Fibroblast of lung (primary cell): ENCODE data around the gene EHMT1. TPM values are rescaled to one million over a fixed set of nuclear protein-coding genes. Genes with fewer than 3 reads are reported as not detected.

ENCODE experiments used
- DNase-seq, 2 donors: peaks; one replicate each; pipeline versions ENCODE4 v3.0.0 to v3.0.0-alpha.2; 2010; ENCODE audit warnings: low read depth in 2 of 2
- H2AFZ ChIP-seq: 2 replicates; pipeline ENCODE4 v1.5.1; 2012; ENCODE audit warnings: low read length, control low read depth, inconsistent platforms
- H3K27ac ChIP-seq: 2 replicates; pipeline ENCODE4 v1.5.1; 2011; ENCODE audit warnings: low read length, control low read depth; ENCODE audit not compliant: insufficient read depth
- H3K27me3 ChIP-seq: 2 replicates; pipeline ENCODE4 v1.5.1; 2011; ENCODE audit warnings: mild to moderate bottlenecking, low read length; ENCODE audit not compliant: control insufficient read depth, insufficient read depth
- H3K36me3 ChIP-seq: 2 replicates; pipeline ENCODE4 v1.5.1; 2011; ENCODE audit warnings: low read length; ENCODE audit not compliant: control insufficient read depth, insufficient read depth
- H3K4me1 ChIP-seq: 2 replicates; pipeline ENCODE4 v1.5.1; 2011; ENCODE audit warnings: low read length; ENCODE audit not compliant: control insufficient read depth, insufficient read depth; ENCODE audit errors: extremely low read depth
- H3K4me2 ChIP-seq: 2 replicates; pipeline ENCODE4 v1.5.1; 2011; ENCODE audit warnings: low read length, control low read depth; ENCODE audit not compliant: insufficient read depth; ENCODE audit errors: extremely low read depth
- H3K4me3 ChIP-seq, 4 experiments: fragments of 200-600 bp in 1 of 4; sonication (generic) in 1 of 4; replicated peaks in 1 of 4; 2 replicates each; pipeline ENCODE4 v1.5.1; 2011 to 2016; ENCODE audit warnings: low read length in 4 of 4, low read depth in 3 of 4, mild to moderate bottlenecking in 3 of 4, control low read depth in 2 of 4, inconsistent platforms in 1 of 4, mixed read lengths in 1 of 4; ENCODE audit not compliant: insufficient read depth in 1 of 4; ENCODE audit errors: control extremely low read depth in 1 of 4
- H3K79me2 ChIP-seq: 2 replicates; pipeline ENCODE4 v1.5.1; 2012; ENCODE audit warnings: mild to moderate bottlenecking, low read length, inconsistent platforms; ENCODE audit not compliant: control insufficient read depth, insufficient read depth
- H3K9ac ChIP-seq: 2 replicates; pipeline ENCODE4 v1.5.1; 2011; ENCODE audit warnings: mild to moderate bottlenecking, low read length, control low read depth; ENCODE audit not compliant: insufficient read depth
- H3K9me3 ChIP-seq: 2 replicates; pipeline ENCODE4 v1.5.1; 2012; ENCODE audit warnings: low read depth, low read length; ENCODE audit not compliant: control insufficient read depth, insufficient read depth
- H4K20me1 ChIP-seq: 2 replicates; pipeline ENCODE4 v1.5.1; 2011; ENCODE audit warnings: low read length; ENCODE audit not compliant: control insufficient read depth, insufficient read depth; ENCODE audit errors: extremely low read depth
- EZH2 ChIP-seq: IDR thresholded peaks from 2 replicates; pipeline ENCODE4 v1.5.1; 2012; ENCODE audit warnings: low read length, control low read depth, mild to moderate bottlenecking; ENCODE audit errors: missing control alignments
- polyA plus RNA-seq, 2 donors: library from polyadenylated mRNA; depleted of rRNA in 1 of 2; stranded (reverse) in 1 of 2; unstranded in 1 of 2; fragments of >200 nt; gene quantifications; 2 replicates each; pipeline ENCODE4 v1.2.1, GENCODE V29; 2011 to 2012; ENCODE audit warnings: missing spikeins in 1 of 2
- total RNA-seq: library from RNA; depleted of rRNA; stranded (reverse); fragments of >200 nt; gene quantifications from 2 replicates; pipeline ENCODE4 v1.2.1, GENCODE V29; 2014
- TF ChIP-seq, protein P1 (sequence below), 2 donors: IDR thresholded peaks in 1 of 2; conservative IDR thresholded peaks in 1 of 2; 1 replicate in 1 of 2; 2 replicates in 1 of 2; pipeline ENCODE4 v1.5.1; 2011 to 2012; ENCODE audit warnings: low read length in 2 of 2, control low read depth in 1 of 2, inconsistent platforms in 1 of 2, low read depth in 1 of 2, mild to moderate bottlenecking in 1 of 2

EHMT1 gene
- total and polyA plus RNA-seq, 2 donors (not counting 1 experiment from before 2014, with no cell fraction given), result 22.4 to 48.6 TPM

DNA sequence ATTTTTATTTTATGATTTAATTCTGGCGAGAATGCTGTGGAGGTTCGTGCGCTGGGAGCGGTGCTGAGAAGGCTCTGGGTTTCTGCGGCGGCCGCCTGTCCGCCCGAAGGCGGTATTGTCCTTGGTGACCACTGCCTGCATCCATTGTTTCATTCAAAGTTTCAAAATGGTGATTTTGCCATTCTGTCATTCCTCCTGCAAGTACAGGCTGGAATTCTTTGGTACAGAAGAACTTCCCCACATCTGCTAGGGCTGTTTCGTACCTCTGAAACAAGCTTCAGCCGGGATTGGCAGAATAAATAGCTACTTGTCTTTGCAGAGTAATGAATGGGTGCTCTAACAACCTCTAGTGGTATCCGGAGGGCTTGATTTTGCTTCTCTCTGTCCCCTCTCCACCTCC lies 146.2 kb downstream of the EHMT1 start:
- H3K9ac ChIP-seq, result no peak overlapping the region
- H3K4me1 ChIP-seq, result no peaks in the 10 kb centered on the region
- H3K27ac ChIP-seq, result no peak overlapping the region
- H3K36me3 ChIP-seq, result peaks cover 7% of the 10 kb centered on the region
- no peak overlapping the region for H3K4me2 ChIP-seq
- H3K79me2 ChIP-seq, result no peaks in the 10 kb centered on the region
- H4K20me1 ChIP-seq, result no peaks in the 10 kb centered on the region
- no peak overlapping the region for H3K4me3 ChIP-seq
- no peak for DNase-seq
- H2AFZ ChIP-seq, result no peak overlapping the region
- no peaks in the 10 kb centered on the region for H3K27me3 ChIP-seq
- no peaks in the 10 kb centered on the region for H3K9me3 ChIP-seq
- TF ChIP-seq, protein P1, sequence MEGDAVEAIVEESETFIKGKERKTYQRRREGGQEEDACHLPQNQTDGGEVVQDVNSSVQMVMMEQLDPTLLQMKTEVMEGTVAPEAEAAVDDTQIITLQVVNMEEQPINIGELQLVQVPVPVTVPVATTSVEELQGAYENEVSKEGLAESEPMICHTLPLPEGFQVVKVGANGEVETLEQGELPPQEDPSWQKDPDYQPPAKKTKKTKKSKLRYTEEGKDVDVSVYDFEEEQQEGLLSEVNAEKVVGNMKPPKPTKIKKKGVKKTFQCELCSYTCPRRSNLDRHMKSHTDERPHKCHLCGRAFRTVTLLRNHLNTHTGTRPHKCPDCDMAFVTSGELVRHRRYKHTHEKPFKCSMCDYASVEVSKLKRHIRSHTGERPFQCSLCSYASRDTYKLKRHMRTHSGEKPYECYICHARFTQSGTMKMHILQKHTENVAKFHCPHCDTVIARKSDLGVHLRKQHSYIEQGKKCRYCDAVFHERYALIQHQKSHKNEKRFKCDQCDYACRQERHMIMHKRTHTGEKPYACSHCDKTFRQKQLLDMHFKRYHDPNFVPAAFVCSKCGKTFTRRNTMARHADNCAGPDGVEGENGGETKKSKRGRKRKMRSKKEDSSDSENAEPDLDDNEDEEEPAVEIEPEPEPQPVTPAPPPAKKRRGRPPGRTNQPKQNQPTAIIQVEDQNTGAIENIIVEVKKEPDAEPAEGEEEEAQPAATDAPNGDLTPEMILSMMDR (conservative IDR thresholded peaks at IDR 0.05 in 1 of 2, IDR thresholded peaks at IDR 0.05 in 1 of 2; ENCODE audit: low read depth in 1 of 2, low read length in 2 of 2), result no peak
- TF ChIP-seq EZH2, result no peak

GRCh38 chr9:137765536-137765935 lies 146.7 kb downstream of the EHMT1 start:
- DNase-seq, result no peak
- H3K4me3 ChIP-seq, result no peak overlapping the region
- H3K27me3 ChIP-seq, result no peaks in the 10 kb centered on the region
- peaks cover 7% of the 10 kb centered on the region for H3K36me3 ChIP-seq
- H3K4me1 ChIP-seq, result no peaks in the 10 kb centered on the region
- H3K9me3 ChIP-seq, result no peaks in the 10 kb centered on the region
- H4K20me1 ChIP-seq, result no peaks in the 10 kb centered on the region
- H2AFZ ChIP-seq, result no peak overlapping the region
- H3K9ac ChIP-seq, result no peak overlapping the region
- H3K79me2 ChIP-seq, result no peaks in the 10 kb centered on the region
- TF ChIP-seq, protein P1 (conservative IDR thresholded peaks at IDR 0.05 in 1 of 2, IDR thresholded peaks at IDR 0.05 in 1 of 2; ENCODE audit: low read depth in 1 of 2, low read length in 2 of 2), result no peak
- TF ChIP-seq EZH2, result no peak
- no peak overlapping the region for H3K4me2 ChIP-seq
- H3K27ac ChIP-seq, result no peak overlapping the region

DNA sequence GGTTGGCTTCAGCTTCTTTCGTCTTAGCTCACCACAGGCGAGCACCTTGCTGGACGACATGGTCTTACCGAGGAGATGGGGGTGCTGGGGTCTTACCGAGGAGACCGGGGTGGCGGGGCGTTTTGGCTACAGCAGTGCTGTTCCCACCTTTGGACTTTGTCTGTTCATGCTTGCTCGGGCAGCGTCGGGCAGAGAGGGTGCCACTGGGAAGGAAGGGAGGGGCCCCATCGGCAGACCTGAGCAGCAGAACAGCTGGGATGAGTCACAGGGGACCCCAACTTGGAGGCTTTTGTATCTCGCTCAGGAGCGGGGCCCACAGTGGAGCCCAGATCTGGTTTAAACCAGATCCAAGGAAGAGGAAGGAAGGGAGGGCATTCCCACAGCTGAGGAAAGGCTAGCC lies 152.8 kb downstream of the EHMT1 start:
- Histone ChIP-seq H3K4me1 (no peaks in the 10 kb centered on the region), H3K79me2 (no peaks in the 10 kb centered on the region), H3K36me3 (peaks cover 2% of the 10 kb centered on the region), H3K4me2 (no peak overlapping the region), H3K9ac (no peak overlapping the region), H3K9me3 (no peaks in the 10 kb centered on the region), H4K20me1 (no peaks in the 10 kb centered on the region), H3K27me3 (no peaks in the 10 kb centered on the region), H3K27ac (no peak overlapping the region), H3K4me3 (no peak overlapping the region), H2AFZ (no peak overlapping the region)
- no peak for TF ChIP-seq EZH2
- TF ChIP-seq, protein P1 (conservative IDR thresholded peaks at IDR 0.05 in 1 of 2, IDR thresholded peaks at IDR 0.05 in 1 of 2; ENCODE audit: low read depth in 1 of 2, low read length in 2 of 2), result no peak
- no peak for DNase-seq
